Stimulated activated CD4-positive, alpha-beta T cell treated with anti-CD3 and anti-CD28 coated beads, Interleukin-1b, Interleukin-23, amount 100 ng/mL, for 24 hours (primary cell): ENCODE measurements around the gene LSM14A.
A peak's percentile ranks its signal among the peaks of the same experiment; 100 is the strongest.
"Not testable (repeated sequence)": the region's sequence is repeated elsewhere in the genome, so short reads cannot be mapped to it uniquely, and the experiment has no call there.

ENCODE experiments used
- DNase-seq, 4 experiments: peaks; one replicate each; pipeline ENCODE4 v3.0.0-alpha.2; 2020; ENCODE audit warnings: low read depth in 4 of 4, low spot score in 1 of 4

The LSM14A gene

GRCh38 chr19:34189917-34190425, 17.7 kb downstream of the LSM14A start:
- no peak for DNase-seq

GRCh38 chr19:34191355-34191962, 19.2 kb downstream of the LSM14A start:
- no peak for DNase-seq

GRCh38 chr19:34193439-34193838, 21.1 kb downstream of the LSM14A start:
- DNase-seq = no peak

DNA sequence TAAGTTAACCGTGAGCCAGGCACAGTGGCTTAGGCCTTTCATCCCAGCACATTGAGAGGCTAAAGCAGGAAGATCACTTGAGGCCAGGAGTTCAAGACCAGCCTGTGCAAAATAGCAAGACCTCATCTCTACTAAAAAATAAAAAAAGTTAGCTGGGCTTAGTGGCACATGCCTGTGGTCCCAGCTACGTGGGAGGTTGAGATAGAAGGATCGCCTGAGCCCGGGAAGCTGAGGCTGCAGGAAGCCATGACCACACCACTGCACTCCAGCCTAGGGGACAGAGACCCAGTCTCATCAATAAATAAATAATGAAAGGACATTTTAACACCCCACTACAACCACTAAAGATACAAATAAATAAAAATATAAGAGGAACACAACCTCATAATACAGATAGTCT, 21.6 kb downstream of the LSM14A start:
- DNase-seq = no peak

DNA sequence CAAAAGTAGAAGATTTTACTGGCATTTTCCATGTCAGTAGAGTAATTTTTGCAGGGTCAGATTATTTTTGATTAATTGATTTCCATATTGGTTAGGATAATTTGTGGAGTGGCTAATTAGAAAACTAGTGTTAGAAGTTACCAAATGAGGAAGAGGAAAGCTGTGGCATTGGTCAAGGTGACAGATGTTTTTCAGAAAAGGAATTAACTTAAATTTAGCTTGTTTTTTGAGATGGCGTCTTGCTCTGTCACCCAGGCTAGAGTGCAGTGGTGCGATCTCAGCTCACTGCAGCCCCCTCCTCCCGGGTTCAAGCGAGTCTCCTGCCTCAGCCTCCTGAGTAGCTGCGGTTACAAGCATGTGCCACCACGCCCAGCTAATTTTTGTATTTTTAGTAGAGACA, 28.8 kb downstream of the LSM14A start:
- no peak for DNase-seq

GRCh38 chr19:34205324-34205723, 33.0 kb downstream of the LSM14A start:
- not testable (repeated sequence) for DNase-seq

GRCh38 chr19:34208291-34208884, 36.1 kb downstream of the LSM14A start:
- DNase-seq = no peak

GRCh38 chr19:34209726-34210125, 37.4 kb downstream of the LSM14A start:
- DNase-seq = no peak

- no peak for DNase-seq
These were observed 41.0 kb downstream of the LSM14A start for GRCh38 chr19:34213283-34213682.

- no peak for DNase-seq
These were observed 41.7 kb downstream of the LSM14A start for GRCh38 chr19:34214040-34214439.

- DNase-seq = no peak
These were observed 42.8 kb downstream of the LSM14A start for GRCh38 chr19:34215006-34215665.

GRCh38 chr19:34215666-34216038, 43.3 kb downstream of the LSM14A start:
- no peak for DNase-seq

DNA sequence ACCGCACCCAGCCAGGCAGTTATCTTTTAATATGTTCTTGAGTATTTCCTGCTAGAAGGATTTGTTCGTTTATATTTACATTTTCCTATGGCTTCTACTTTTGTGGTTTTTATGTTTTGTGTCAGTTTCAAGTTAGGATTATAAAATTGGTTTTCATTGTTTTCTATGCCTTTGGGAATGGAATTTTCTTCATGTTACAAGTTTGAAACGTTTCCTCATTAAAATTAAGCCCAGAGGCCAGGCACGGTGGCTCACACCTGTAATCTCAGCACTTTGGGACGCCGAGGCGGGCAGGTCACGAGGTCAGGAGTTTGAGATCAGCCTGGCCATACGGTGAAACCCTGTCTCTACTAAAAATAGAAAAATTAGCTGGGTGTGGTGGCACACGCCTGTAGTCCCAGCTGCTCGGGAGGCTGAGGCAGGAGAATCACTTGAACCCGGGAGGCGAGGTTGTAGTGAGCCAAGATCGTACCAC, 44.5 kb downstream of the LSM14A start:
- not testable (repeated sequence) for DNase-seq

GRCh38 chr19:34217952-34218817, 45.9 kb downstream of the LSM14A start:
- peak in 3 of 4 experiments; percentile 23 to 45 (median 30) for DNase-seq

- DNase-seq = no peak
These were observed 46.5 kb downstream of the LSM14A start for GRCh38 chr19:34218818-34219164.

- DNase-seq = peak; percentile 29 to 55 (median 38)
These were observed 48.3 kb downstream of the LSM14A start for GRCh38 chr19:34220472-34221063.

GRCh38 chr19:34222386-34222785, 50.1 kb downstream of the LSM14A start:
- DNase-seq = no peak

DNA sequence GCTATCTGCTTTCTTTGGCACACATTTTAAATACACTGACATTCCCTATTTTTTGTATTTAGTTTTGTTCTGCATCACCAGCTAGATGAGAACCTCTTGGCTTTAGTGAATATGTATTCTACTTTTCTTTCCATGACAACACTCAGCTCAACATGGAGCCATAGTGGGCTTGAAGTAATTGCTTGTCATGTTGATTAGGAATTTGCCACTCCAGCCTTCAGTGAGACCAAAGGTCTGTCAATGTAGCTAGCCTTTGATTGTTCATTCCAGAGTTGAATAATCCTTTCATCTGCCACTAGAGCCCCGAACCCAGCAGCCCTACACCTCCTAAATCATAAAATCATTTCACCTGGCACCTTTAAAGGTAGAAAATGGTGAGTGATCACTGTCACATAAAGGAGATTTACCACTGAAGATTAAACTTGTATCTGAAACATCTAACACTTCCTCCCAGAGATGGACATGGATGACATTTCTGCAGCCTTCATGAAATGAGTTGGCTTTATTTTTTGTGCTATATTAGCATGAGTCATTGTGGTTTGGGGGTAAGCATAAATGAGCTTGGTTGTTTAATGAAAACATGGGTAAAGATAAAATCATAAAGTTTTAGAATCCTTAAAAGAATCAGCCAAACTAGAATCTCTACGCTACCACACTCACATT, 52.8 kb downstream of the LSM14A start:
- no peak for DNase-seq

DNA sequence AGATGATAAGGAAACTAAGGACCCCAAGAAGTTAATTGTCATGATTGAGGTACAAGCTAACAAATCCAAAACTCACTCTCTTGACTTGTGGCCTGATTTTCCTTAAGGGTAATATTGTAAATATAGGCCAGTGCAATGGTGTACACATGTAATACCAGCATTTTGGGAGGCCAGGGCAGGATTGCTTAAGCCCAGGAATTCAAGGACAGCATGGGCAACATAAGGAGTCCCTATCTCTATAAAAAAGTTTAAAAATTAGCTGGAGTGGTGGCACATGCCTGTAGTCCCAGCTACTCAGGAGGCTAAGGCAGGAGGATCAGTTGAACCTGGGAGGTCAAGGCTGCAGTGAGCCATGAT, 53.3 kb downstream of the LSM14A start:
- DNase-seq = no peak

- DNase-seq = no peak
These were observed 53.7 kb downstream of the LSM14A start for GRCh38 chr19:34226036-34226435.

GRCh38 chr19:34228347-34228746, 56.0 kb downstream of the LSM14A start:
- DNase-seq = no peak
